HL-60 (cell line): ENCODE data around the gene PYDC1.

ENCODE experiments used
- GABPA ChIP-seq: IDR thresholded peaks from 2 replicates; pipeline ENCODE4 v1.6.1; 2012; ENCODE audit warnings: low read depth
- POLR2AphosphoS5 ChIP-seq: IDR thresholded peaks from 2 replicates; pipeline ENCODE4 v1.6.1; 2012; ENCODE audit warnings: low read depth
- REST ChIP-seq: IDR thresholded peaks from 2 replicates; pipeline ENCODE4 v1.6.1; 2012; ENCODE audit warnings: low read depth; ENCODE audit not compliant: insufficient replicate concordance
- SPI1 ChIP-seq: IDR thresholded peaks from 2 replicates; pipeline ENCODE4 v1.6.1; 2012; ENCODE audit warnings: low read depth, mild to moderate bottlenecking, borderline replicate concordance
- TF ChIP-seq, protein P1 (sequence below): IDR thresholded peaks from one replicate; pipeline ENCODE4 v1.5.1; 2011; ENCODE audit warnings: low read length, control low read depth, inconsistent platforms; ENCODE audit not compliant: insufficient read depth

DNA sequence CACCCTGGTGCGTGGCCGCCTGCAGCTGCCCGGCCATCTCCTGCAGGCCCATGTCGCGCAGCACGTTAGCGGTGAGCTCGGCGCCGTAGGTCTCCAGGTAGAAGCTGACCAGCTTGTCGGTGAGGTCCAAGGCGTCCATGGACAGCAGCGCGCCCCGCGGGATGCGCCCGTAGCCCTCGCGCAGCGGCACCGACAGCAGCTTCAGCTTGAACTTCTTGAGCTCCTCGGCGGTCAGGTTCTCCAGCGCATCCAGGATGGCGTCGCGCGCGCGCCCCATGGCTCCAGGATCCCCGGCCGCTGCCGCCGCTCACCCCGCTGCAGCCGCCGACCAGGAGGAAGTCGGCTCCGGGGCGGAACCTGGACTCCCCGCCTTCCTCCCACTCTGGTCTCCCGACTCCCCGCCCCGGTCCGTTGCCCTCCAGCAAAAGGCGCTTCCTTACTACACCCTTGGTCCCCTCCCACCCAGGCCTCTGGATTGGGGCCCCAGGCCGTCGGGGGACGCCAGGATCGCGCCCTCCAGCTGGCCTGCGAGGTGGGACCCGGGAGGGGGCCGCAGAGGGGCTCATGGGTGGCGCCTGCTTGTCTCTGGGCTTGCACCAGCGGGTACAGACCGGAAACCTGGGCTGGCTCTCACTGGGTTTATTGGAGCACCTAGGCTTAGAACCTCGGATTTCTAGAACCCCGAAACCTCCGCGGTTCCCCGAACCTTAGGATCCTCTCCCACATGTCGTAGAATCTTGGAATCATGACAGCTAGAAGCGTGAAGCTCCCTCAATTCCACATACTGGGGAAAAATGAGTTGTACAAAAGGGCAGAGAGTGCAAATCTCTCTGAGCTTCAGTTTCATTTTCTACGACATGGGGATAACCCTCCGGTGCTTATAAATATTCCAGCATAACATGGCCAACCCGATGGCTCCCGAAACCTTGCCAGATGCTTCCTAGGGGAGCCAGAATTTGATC, 14.2 kb downstream of the PYDC1 start, which contains the start of gene PYCARD:
- TF ChIP-seq, protein P1, sequence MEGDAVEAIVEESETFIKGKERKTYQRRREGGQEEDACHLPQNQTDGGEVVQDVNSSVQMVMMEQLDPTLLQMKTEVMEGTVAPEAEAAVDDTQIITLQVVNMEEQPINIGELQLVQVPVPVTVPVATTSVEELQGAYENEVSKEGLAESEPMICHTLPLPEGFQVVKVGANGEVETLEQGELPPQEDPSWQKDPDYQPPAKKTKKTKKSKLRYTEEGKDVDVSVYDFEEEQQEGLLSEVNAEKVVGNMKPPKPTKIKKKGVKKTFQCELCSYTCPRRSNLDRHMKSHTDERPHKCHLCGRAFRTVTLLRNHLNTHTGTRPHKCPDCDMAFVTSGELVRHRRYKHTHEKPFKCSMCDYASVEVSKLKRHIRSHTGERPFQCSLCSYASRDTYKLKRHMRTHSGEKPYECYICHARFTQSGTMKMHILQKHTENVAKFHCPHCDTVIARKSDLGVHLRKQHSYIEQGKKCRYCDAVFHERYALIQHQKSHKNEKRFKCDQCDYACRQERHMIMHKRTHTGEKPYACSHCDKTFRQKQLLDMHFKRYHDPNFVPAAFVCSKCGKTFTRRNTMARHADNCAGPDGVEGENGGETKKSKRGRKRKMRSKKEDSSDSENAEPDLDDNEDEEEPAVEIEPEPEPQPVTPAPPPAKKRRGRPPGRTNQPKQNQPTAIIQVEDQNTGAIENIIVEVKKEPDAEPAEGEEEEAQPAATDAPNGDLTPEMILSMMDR = no peak
- TF ChIP-seq POLR2AphosphoS5 = no peak; the same call in none of the 2 replicates
- TF ChIP-seq REST = no peak
- TF ChIP-seq GABPA = no peak
- peak; percentile 78; the same call in 1 of the 2 replicates for TF ChIP-seq SPI1
